IMR-90 (cell line): Measurements from ENCODE around the gene KPNA1. TPM values are rescaled to one million over a fixed set of nuclear protein-coding genes. Genes with fewer than 3 reads are reported as not detected.

Experiments used
- ATAC-seq: fragments of 200-7000 bp; cut with Tn5 transposase; 2 replicates; pipeline ENCODE4 v1.9.1; 2020; ENCODE audit warnings: low read depth, mild to moderate bottlenecking, moderate library complexity
- BruUV-seq: library from RNA; stranded (reverse); fragments of 400-500 nt; replicated peaks from 2 replicates; lab custom pipeline; 2021; lab: Mats Ljungman, UMichigan
- CTCF ChIA-PET: fragments of 300-600 bp; formaldehyde crosslinking; extraction: SDS; loops from one replicate; lab custom pipeline; 2021; ENCODE audit warnings: antibody characterized with exemption; lab: Yijun Ruan, JAX
- POLR2A ChIA-PET: fragments of 300-600 bp; sonication (Branson Sonifier 250); formaldehyde crosslinking; loops from one replicate; lab custom pipeline; 2022; ENCODE audit warnings: antibody characterized with exemption; ENCODE audit not compliant: unreplicated experiment; lab: Charles Lee
- DNase-seq: peaks from one replicate; pipeline ENCODE4 v3.0.0; 2013
- H2AFZ ChIP-seq: replicated peaks from 2 replicates; pipeline ENCODE3; 2013; ENCODE audit warnings: low read length, mild to moderate bottlenecking; ENCODE audit not compliant: poor library complexity
- H2AK5ac ChIP-seq: 2 replicates; pipeline ENCODE4 v1.6.1; 2013; ENCODE audit warnings: low read depth, low read length, inconsistent platforms
- H2AK9ac ChIP-seq: replicated peaks from 2 replicates; pipeline ENCODE3; 2013; ENCODE audit warnings: mild to moderate bottlenecking, low read depth, low read length, moderate library complexity; ENCODE audit not compliant: poor library complexity
- H2BK120ac ChIP-seq: 2 replicates; pipeline ENCODE4 v1.6.1; 2013; ENCODE audit warnings: low read depth, low read length, inconsistent platforms
- H2BK15ac ChIP-seq: 3 replicates; pipeline ENCODE4 v1.6.1; 2013; ENCODE audit warnings: low read depth, low read length, inconsistent platforms
- H2BK20ac ChIP-seq: 2 replicates; pipeline ENCODE4 v1.6.1; 2013; ENCODE audit warnings: low read depth, mild to moderate bottlenecking, inconsistent platforms, low read length, moderate library complexity
- H2BK5ac ChIP-seq: 2 replicates; pipeline ENCODE4 v1.6.1; 2013; ENCODE audit warnings: mild to moderate bottlenecking, low read depth, low read length, inconsistent platforms; ENCODE audit not compliant: poor library complexity, severe bottlenecking
- H3K14ac ChIP-seq: replicated peaks from 2 replicates; pipeline ENCODE4 v1.6.1; 2013; ENCODE audit warnings: low read depth, low read length, inconsistent platforms
- H3K18ac ChIP-seq: 2 replicates; pipeline ENCODE4 v1.6.1; 2013; ENCODE audit warnings: low read depth, low read length, control low read depth
- H3K23ac ChIP-seq: 2 replicates; pipeline ENCODE4 v1.6.1; 2013; ENCODE audit warnings: low read depth, low read length, inconsistent platforms
- H3K27ac ChIP-seq: 2 replicates; pipeline ENCODE4 v1.5.1; 2013; ENCODE audit warnings: mild to moderate bottlenecking, control low read depth, low read length; ENCODE audit not compliant: insufficient read depth
- H3K27me3 ChIP-seq: 2 replicates; pipeline ENCODE4 v1.6.1; 2013; ENCODE audit warnings: low read length; ENCODE audit not compliant: control insufficient read depth, insufficient read depth
- H3K36me3 ChIP-seq: 2 replicates; pipeline ENCODE4 v1.6.1; 2013; ENCODE audit warnings: low read length, mixed read lengths; ENCODE audit not compliant: control insufficient read depth, insufficient read depth
- H3K4ac ChIP-seq: 2 replicates; pipeline ENCODE4 v1.6.1; 2013; ENCODE audit warnings: low read depth, low read length, inconsistent platforms
- H3K4me1 ChIP-seq: 2 replicates; pipeline ENCODE4 v1.6.1; 2013; ENCODE audit warnings: low read length, mixed read lengths; ENCODE audit not compliant: control insufficient read depth, insufficient read depth
- H3K4me2 ChIP-seq: 2 replicates; pipeline ENCODE4 v1.6.1; 2013; ENCODE audit warnings: low read depth, mild to moderate bottlenecking, control low read depth, low read length, moderate library complexity
- H3K4me3 ChIP-seq: 2 replicates; pipeline ENCODE4 v1.5.1; 2013; ENCODE audit warnings: low read depth, mild to moderate bottlenecking, control low read depth, low read length, moderate library complexity; ENCODE audit not compliant: insufficient read depth
- H3K56ac ChIP-seq: 2 replicates; pipeline ENCODE4 v1.6.1; 2013; ENCODE audit warnings: low read length, inconsistent platforms; ENCODE audit not compliant: insufficient read depth; ENCODE audit errors: extremely low read depth
- H3K79me1 ChIP-seq, 2 experiments: 2 replicates each; pipeline ENCODE4 v1.6.1; 2013; ENCODE audit warnings: low read length in 2 of 2, inconsistent platforms in 1 of 2, low read depth in 1 of 2
- H3K9ac ChIP-seq: 2 replicates; pipeline ENCODE4 v1.6.1; 2013; ENCODE audit warnings: low read depth, low read length, control low read depth
- H3K9me1 ChIP-seq: 2 replicates; pipeline ENCODE4 v1.6.1; 2013; ENCODE audit warnings: low read length, inconsistent platforms; ENCODE audit not compliant: insufficient read depth
- H3K9me3 ChIP-seq: 2 replicates; pipeline ENCODE4 v1.6.1; 2013; ENCODE audit warnings: low read length; ENCODE audit not compliant: control insufficient read depth, insufficient read depth
- H4K20me1 ChIP-seq: 2 replicates; pipeline ENCODE4 v1.6.1; 2013; ENCODE audit warnings: low read length, inconsistent platforms; ENCODE audit not compliant: insufficient read depth
- H4K5ac ChIP-seq: 2 replicates; pipeline ENCODE4 v1.6.1; 2013; ENCODE audit warnings: mild to moderate bottlenecking, low read depth, low read length, control low read depth
- H4K8ac ChIP-seq, 2 experiments: 2 replicates each; pipeline ENCODE4 v1.6.1; 2013; ENCODE audit warnings: low read depth in 2 of 2, low read length in 2 of 2, control low read depth in 1 of 2, inconsistent platforms in 1 of 2
- H4K91ac ChIP-seq: 2 replicates; pipeline ENCODE4 v1.6.1; 2013; ENCODE audit warnings: low read depth, low read length, inconsistent platforms; ENCODE audit not compliant: insufficient read depth
- USF2 ChIP-seq: fragments of 150-350 bp; IDR thresholded peaks from 2 replicates; pipeline ENCODE4 v1.6.1; 2017; ENCODE audit warnings: mild to moderate bottlenecking, antibody characterized with exemption, low read length, low read depth
- WGBS, 2 experiments: methylation state at CpG; one replicate each; pipeline versions ENCODE4 v1.1.5 to v1.1.7; 2013; ENCODE audit warnings: missing lambda C conversion rate in 2 of 2; ENCODE audit not compliant: insufficient read length in 1 of 2; ENCODE audit errors: extremely low coverage in 2 of 2; 5-methylcytosine and 5-hydroxymethylcytosine counted together
- dilution Hi-C: fragments of 300-500 bp; cut with HindIII; formaldehyde crosslinking; loops from one replicate; pipeline ENCODE4 v1.14.3; 2018; ENCODE audit warnings: low sequenced_read_pairs; ENCODE audit not compliant: unreplicated experiment
- in situ Hi-C: fragments of 300-500 bp; cut with MboI; formaldehyde crosslinking; loops from 3 replicates; pipeline ENCODE4 v1.14.3; 2019; ENCODE audit warnings: low sequenced_read_pairs, inconsistent platforms, mixed read lengths
- intact Hi-C: fragments of 100-400 bp; cut with micrococcal nuclease; formaldehyde crosslinking; loops from 2 replicates; pipeline ENCODE4 v1.10.0; 2022
- polyA plus RNA-seq, 3 experiments: library from polyadenylated mRNA; depleted of rRNA; stranded (reverse); fragments of >200 nt; gene quantifications; 2 replicates each; pipeline ENCODE4 v1.2.3, GENCODE V29; 2012; ENCODE audit warnings: low replicate concordance in 1 of 3
- total RNA-seq: library from RNA; depleted of rRNA; stranded (reverse); fragments of >200 nt; gene quantifications from 2 replicates; pipeline ENCODE4 v1.2.3, GENCODE V29; 2012

Gene KPNA1
- total and polyA plus RNA-seq, 2 of the 4 experiments (the other 2 are of a cell fraction) = 30.6 to 112 TPM

- H4K91ac ChIP-seq = no peak overlapping the region
- no peak overlapping the region for H2AK5ac ChIP-seq
- ChIA-PET POLR2A (no interaction called here), CTCF (no interaction called here)
- no peak for ATAC-seq
- H4K20me1 ChIP-seq = peaks cover 15% of the 10 kb centered on the region; the same call in 1 of the 2 replicates
- H2AK9ac ChIP-seq = no peak overlapping the region
- H3K4ac ChIP-seq = no peak overlapping the region
- H3K9ac ChIP-seq = no peak overlapping the region
- TF ChIP-seq USF2 = no peak
- H3K27ac ChIP-seq = no peak overlapping the region
- no peaks in the 10 kb centered on the region for H3K4me1 ChIP-seq
- BruUV-seq = no TSS peak
- peaks cover 9% of the 10 kb centered on the region for H3K36me3 ChIP-seq
- no peak overlapping the region for H3K56ac ChIP-seq
- no peak for DNase-seq
- intact Hi-C loops = no loop called here
- no peak overlapping the region for H4K8ac ChIP-seq
- in situ Hi-C loops = no loop called here
- no peak overlapping the region for H2BK5ac ChIP-seq
- peaks cover 14 to 33% of the 10 kb centered on the region in 2 experiments for H3K79me1 ChIP-seq
- H2BK120ac ChIP-seq = no peak overlapping the region
- dilution Hi-C loops = no loop called here
- H3K18ac ChIP-seq = no peak overlapping the region
- no peak overlapping the region for H3K4me3 ChIP-seq
- no peak overlapping the region for H2BK15ac ChIP-seq
- no peaks in the 10 kb centered on the region for H3K27me3 ChIP-seq
- no CpG with 5 or more reads among the region's 1 CpG for WGBS, 2 experiments
- no peak overlapping the region for H3K4me2 ChIP-seq
- no peak overlapping the region for H4K5ac ChIP-seq
- no peak overlapping the region for H3K23ac ChIP-seq
- no peaks in the 10 kb centered on the region for H3K9me3 ChIP-seq
- no peak overlapping the region for H2BK20ac ChIP-seq
- H3K9me1 ChIP-seq = peaks cover 3% of the 10 kb centered on the region; the same call in 1 of the 2 replicates
- no peak overlapping the region for H2AFZ ChIP-seq
- H3K14ac ChIP-seq = no peak overlapping the region
Measured at GRCh38 chr3:122464659-122465058, 50.1 kb downstream of the KPNA1 start.
